ENCODE results near the gene COPS4. TPM values are rescaled to one million over a fixed set of nuclear protein-coding genes. Genes with fewer than 3 reads are reported as not detected.

Gene COPS4
- total RNA-seq, 1 donor from 2014 or later, result 27.6 TPM

GRCh38 chr4:83118869-83119268 lies 83.9 kb downstream of the COPS4 start:
- Histone ChIP-seq H3K4me3 (ENCODE audit: low read depth, low read length) (no peak overlapping the region), H3K27me3 (ENCODE audit: control insufficient read depth, insufficient read depth, low read length) (no peaks in the 10 kb centered on the region), H3K36me3 (ENCODE audit: control insufficient read depth, insufficient read depth, low read length) (no peaks in the 10 kb centered on the region)
- TF ChIP-seq CTCF (IDR thresholded peaks at IDR 0.05; ENCODE audit: insufficient read depth, low read length, poor library complexity, severe bottlenecking), result no peak
- no peak for DNase-seq (ENCODE audit: low read depth)

- Histone ChIP-seq H3K27me3 (ENCODE audit: control insufficient read depth, insufficient read depth, low read length) (no peaks in the 10 kb centered on the region), H3K4me3 (ENCODE audit: low read depth, low read length) (no peak overlapping the region)
- no peak for TF ChIP-seq CTCF (IDR thresholded peaks at IDR 0.05; ENCODE audit: insufficient read depth, low read length, poor library complexity, severe bottlenecking)
These were observed 86.3 kb downstream of the COPS4 start for GRCh38 chr4:83121246-83121645.

GRCh38 chr4:83124111-83124780 lies 89.3 kb downstream of the COPS4 start:
- no peak for DNase-seq (ENCODE audit: low read depth)
- no peak for TF ChIP-seq CTCF (IDR thresholded peaks at IDR 0.05; ENCODE audit: insufficient read depth, low read length, poor library complexity, severe bottlenecking)
- Histone ChIP-seq H3K27me3 (ENCODE audit: control insufficient read depth, insufficient read depth, low read length) (no peaks in the 10 kb centered on the region), H3K4me3 (ENCODE audit: low read depth, low read length) (no peak overlapping the region), H3K36me3 (ENCODE audit: control insufficient read depth, insufficient read depth, low read length) (no peaks in the 10 kb centered on the region)

More at GRCh38 chr4:83121246-83121645, 86.3 kb downstream of the COPS4 start:
- H3K36me3 ChIP-seq (ENCODE audit: control insufficient read depth, insufficient read depth, low read length), result no peaks in the 10 kb centered on the region
- no peak for DNase-seq (ENCODE audit: low read depth)

Other genes starting within 250 kb of the COPS4 start
- gene SCD5, start 236.4 kb upstream of the COPS4 start, total RNA-seq, result 17.9 and 22.1 TPM in 2 replicates
- gene SEC31A, start 144.0 kb upstream of the COPS4 start, total RNA-seq, result 159 and 178 TPM in 2 replicates
- gene THAP9, start 134.4 kb upstream of the COPS4 start, total RNA-seq, result 3.6 and 4.7 TPM in 2 replicates
- gene LIN54, start 24.4 kb upstream of the COPS4 start, total RNA-seq, result 5.0 and 9.2 TPM in 2 replicates
- gene PLAC8, start 79.5 kb downstream of the COPS4 start, total RNA-seq, result 0.21 TPM in 1 of 2 replicates, not detected in the other
- 9.4 and 9.5 TPM in 2 replicates for gene COQ2, start 249.6 kb downstream of the COPS4 start, total RNA-seq